Measurements from ENCODE around the gene IL34. TPM values are rescaled to one million over a fixed set of nuclear protein-coding genes. Genes with fewer than 3 reads are reported as not detected.

IL34 gene
- total RNA-seq, 6 experiments from 2014 or later: 0.09 TPM; not detected in 4

DNA sequence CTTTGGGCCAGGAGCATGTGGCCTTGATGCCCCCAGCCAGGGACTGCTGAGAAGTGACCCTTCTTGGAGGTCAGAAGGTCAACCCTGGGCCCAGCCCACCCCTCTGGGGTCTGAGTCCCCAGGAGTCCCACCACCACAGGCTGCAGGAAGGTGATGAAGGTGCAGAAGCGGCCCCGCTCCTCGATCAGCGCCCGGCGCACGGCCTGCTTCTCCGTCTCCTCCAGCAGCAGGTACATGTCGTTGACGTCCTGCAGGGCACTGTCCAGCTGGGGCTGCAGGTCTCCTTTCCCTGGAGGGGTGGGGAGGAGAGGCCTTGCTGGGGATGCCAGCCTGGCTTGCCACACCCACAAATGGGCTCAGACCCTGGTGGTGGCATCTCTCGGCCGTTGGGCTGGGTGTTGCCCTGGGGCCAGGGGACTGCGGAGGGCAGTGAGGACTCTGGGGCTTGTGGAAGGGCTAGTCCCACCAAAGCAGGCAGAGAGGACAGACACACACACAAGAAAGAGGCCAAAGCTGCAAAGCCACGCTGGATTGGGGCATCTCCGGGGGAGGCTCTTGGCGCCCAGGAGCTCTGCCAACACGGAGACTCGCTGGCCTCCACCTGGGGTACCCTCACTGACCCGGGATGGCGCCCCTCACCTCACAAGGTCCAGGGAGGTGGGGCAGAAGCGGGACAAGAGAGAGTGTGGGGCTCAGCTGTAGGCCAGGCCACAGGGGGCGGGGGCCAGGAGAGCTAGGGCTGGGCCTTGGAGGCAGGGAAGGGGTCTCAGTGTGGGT lies 31.9 kb downstream of the IL34 start:
- no peak for DNase-seq
- H3K9me3 Mint-ChIP-seq: no peaks in the 10 kb centered on the region
- no peak overlapping the region; the same call in 1 of the 2 replicates for H3K4me3 Mint-ChIP-seq
- TF ChIP-seq, protein P1, sequence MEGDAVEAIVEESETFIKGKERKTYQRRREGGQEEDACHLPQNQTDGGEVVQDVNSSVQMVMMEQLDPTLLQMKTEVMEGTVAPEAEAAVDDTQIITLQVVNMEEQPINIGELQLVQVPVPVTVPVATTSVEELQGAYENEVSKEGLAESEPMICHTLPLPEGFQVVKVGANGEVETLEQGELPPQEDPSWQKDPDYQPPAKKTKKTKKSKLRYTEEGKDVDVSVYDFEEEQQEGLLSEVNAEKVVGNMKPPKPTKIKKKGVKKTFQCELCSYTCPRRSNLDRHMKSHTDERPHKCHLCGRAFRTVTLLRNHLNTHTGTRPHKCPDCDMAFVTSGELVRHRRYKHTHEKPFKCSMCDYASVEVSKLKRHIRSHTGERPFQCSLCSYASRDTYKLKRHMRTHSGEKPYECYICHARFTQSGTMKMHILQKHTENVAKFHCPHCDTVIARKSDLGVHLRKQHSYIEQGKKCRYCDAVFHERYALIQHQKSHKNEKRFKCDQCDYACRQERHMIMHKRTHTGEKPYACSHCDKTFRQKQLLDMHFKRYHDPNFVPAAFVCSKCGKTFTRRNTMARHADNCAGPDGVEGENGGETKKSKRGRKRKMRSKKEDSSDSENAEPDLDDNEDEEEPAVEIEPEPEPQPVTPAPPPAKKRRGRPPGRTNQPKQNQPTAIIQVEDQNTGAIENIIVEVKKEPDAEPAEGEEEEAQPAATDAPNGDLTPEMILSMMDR (IDR thresholded peaks at IDR 0.05): no peak
- H3K27me3 Mint-ChIP-seq (ENCODE audit: insufficient read depth): peaks cover 8% of the 10 kb centered on the region
- peaks cover 10% of the 10 kb centered on the region for H3K36me3 Mint-ChIP-seq (ENCODE audit: low read depth)
- H3K27ac Mint-ChIP-seq: no peak overlapping the region; the same call in none of the 2 replicates
- H3K4me1 Mint-ChIP-seq (ENCODE audit: low read depth): peaks cover 7% of the 10 kb centered on the region; the same call in 1 of the 2 replicates

GRCh38 chr16:70678898-70679670 lies 32.7 kb downstream of the IL34 start:
- Mint-ChIP-seq H3K27ac (no peak overlapping the region; the same call in 1 of the 2 replicates), H3K27me3 (ENCODE audit: insufficient read depth) (peaks cover 8% of the 10 kb centered on the region; the same call in 1 of the 2 replicates), H3K4me3 (no peak overlapping the region; the same call in 1 of the 2 replicates), H3K4me1 (ENCODE audit: low read depth) (peaks cover 12% of the 10 kb centered on the region), H3K9me3 (no peaks in the 10 kb centered on the region), H3K36me3 (ENCODE audit: low read depth) (peaks cover 4% of the 10 kb centered on the region; the same call in 1 of the 2 replicates)
- DNase-seq: no peak
- TF ChIP-seq, protein P1 (IDR thresholded peaks at IDR 0.05): no peak

GRCh38 chr16:70679671-70680494 lies 33.5 kb downstream of the IL34 start:
- Mint-ChIP-seq H3K4me3 (no peak overlapping the region), H3K36me3 (ENCODE audit: low read depth) (peaks cover 4% of the 10 kb centered on the region; the same call in 1 of the 2 replicates), H3K27ac (no peak overlapping the region), H3K4me1 (ENCODE audit: low read depth) (peaks cover 13% of the 10 kb centered on the region), H3K27me3 (ENCODE audit: insufficient read depth) (peaks cover 8% of the 10 kb centered on the region; the same call in 1 of the 2 replicates), H3K9me3 (no peaks in the 10 kb centered on the region)
- TF ChIP-seq, protein P1 (IDR thresholded peaks at IDR 0.05): peak; percentile 43
- no peak for DNase-seq

DNA sequence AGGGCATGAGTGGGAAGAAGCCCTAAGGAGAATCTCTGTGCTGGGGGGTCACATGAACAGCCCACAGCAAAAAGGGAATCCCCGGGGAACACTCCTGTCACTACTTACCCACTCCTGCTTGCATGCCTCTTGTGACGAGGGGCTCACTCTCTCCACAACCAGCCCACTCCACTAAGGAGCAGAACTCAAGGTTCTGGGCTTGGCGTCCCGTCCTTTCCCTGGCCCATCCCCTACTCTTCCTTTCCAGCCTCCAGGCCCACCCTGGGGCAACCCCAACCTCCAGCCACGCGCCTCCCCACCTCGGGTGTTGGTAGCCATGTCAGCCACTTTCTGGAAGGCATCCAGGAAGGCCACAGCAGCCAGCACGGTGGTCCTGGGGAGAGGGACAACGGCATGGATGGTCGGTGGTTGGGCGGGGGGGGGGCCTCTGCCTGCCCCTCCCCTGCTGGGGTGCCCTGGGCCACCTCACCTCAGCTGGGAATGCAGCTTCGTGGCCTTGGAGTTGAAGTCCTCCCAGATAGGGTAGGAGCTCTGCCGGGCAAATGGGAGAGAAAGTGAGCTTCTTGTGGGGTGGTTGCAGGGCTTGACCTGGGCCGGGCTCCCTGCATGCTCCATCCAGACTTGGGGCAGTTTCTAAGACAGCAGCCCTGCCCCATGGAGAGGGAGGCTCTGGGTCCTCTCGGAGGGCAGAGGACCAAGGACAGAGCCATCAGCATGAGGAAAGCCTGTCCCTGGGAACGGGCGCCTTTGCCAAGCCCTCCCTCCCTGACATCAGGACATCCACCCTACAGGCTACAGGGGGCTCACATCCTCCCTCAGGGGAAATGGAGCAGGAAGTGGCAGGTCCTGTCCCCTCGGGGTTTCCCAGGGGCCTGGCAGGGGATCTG lies 34.4 kb downstream of the IL34 start:
- TF ChIP-seq, protein P1 (IDR thresholded peaks at IDR 0.05): no peak; the same call in 1 of the 2 replicates
- DNase-seq: no peak
- peaks cover 4% of the 10 kb centered on the region; the same call in 1 of the 2 replicates for H3K36me3 Mint-ChIP-seq (ENCODE audit: low read depth)
- no peaks in the 10 kb centered on the region for H3K9me3 Mint-ChIP-seq
- H3K4me1 Mint-ChIP-seq (ENCODE audit: low read depth): peaks cover 13% of the 10 kb centered on the region
- H3K4me3 Mint-ChIP-seq: no peak overlapping the region
- H3K27me3 Mint-ChIP-seq (ENCODE audit: insufficient read depth): peaks cover 5% of the 10 kb centered on the region; the same call in 1 of the 2 replicates
- peak overlapping the region; percentile 61 for H3K27ac Mint-ChIP-seq
